Fibroblast of villous mesenchyme (primary cell): Measurements from ENCODE around the gene ETHE1. TPM values are rescaled to one million over a fixed set of nuclear protein-coding genes. Genes with fewer than 3 reads are reported as not detected.
"Not testable (repeated sequence)": the region's sequence is repeated elsewhere in the genome, so short reads cannot be mapped to it uniquely, and the experiment has no call there.

Experiments
- DNase-seq: peaks from one replicate; pipeline ENCODE4 v3.0.0-alpha.2; 2010; ENCODE audit warnings: low read depth
- H3K4me3 ChIP-seq: 2 replicates; pipeline ENCODE4 v1.5.1; 2011; ENCODE audit warnings: low read depth, mild to moderate bottlenecking, low read length
- CTCF ChIP-seq: IDR thresholded peaks from 2 replicates; pipeline ENCODE4 v1.5.1; 2012; ENCODE audit warnings: low read depth, mild to moderate bottlenecking, low read length; ENCODE audit not compliant: insufficient read depth
- total RNA-seq: library from RNA; depleted of rRNA; stranded (reverse); fragments of >200 nt; gene quantifications from 2 replicates; pipeline ENCODE4 v1.2.3, GENCODE V29; 2012

The ETHE1 gene
- total RNA-seq, 1 donor = 113 TPM

GRCh38 chr19:43552198-43552450 is 25.1 kb upstream of the ETHE1 start:
- DNase-seq = no peak
- no peak overlapping the region for H3K4me3 ChIP-seq
- TF ChIP-seq CTCF = no peak

- TF ChIP-seq CTCF = no peak
- no peak for DNase-seq
- no peak overlapping the region for H3K4me3 ChIP-seq
These were observed 24.6 kb upstream of the ETHE1 start for GRCh38 chr19:43551399-43552197.

DNA sequence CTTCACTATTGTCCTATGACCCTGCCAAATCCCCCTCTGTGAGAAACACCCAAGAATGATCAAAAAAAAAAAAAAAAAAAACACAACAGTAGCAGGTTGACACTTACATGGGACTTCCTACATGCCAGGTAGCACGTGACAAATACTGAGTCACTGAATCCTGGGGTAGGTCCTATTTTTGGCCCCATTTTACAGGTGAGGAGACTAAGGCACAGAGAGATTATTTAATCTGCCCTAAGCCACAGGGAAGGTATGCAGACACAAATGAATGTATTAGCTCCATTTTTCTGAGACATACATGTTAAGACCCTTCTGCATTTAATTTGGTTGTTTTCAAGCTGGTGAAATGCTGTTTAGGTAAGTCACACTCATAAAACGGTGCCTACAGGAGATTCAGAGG is 21.7 kb upstream of the ETHE1 start:
- no peak overlapping the region for H3K4me3 ChIP-seq
- DNase-seq = no peak
- no peak for TF ChIP-seq CTCF

DNA sequence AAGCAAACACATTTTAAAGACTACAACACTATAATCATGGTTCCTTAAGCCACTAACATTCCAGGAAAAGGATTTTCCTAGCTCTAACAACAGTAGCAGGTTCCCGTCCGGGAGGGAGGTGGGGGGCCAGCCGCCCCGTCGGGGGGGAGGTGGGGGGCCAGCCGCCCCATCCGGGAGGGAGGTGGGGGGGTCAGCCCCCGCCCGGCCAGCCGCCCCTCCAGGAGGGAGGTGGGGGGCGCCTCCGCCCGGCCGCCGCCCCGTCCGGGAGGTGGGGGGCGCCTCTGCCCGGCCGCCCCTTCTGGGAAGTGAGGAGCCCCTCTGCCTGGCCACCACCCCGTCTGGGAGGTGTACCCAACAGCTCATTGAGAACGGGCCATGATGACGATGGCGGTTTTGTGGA is 20.9 kb upstream of the ETHE1 start:
- H3K4me3 ChIP-seq, DNase-seq: not testable (repeated sequence)

DNA sequence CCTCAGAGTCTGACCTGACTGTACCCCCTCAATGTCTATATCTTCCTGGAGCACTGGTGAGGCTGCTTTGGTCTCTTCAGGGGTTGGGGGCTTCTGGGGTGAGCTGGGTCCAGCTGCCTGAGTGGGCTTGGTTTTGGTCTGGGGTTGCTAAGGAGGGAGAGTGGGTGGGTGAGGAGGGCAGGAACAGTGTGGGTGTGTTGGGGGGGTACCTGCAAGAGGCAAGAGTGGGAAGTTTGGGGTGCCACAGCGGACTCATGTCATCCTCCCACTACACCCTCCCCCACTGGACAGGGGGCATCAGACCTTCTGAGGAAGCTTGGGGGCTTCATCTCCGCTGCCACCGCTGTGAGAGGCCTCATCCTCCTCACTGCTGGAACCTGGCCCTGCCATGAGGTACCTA is 19.6 kb upstream of the ETHE1 start:
- H3K4me3 ChIP-seq = no peak overlapping the region
- DNase-seq = no peak
- no peak for TF ChIP-seq CTCF

GRCh38 chr19:43545981-43546380 is 19.0 kb upstream of the ETHE1 start:
- no peak for DNase-seq

GRCh38 chr19:43545276-43545675 is 18.3 kb upstream of the ETHE1 start:
- no peak for DNase-seq
- H3K4me3 ChIP-seq = no peak overlapping the region
- no peak for TF ChIP-seq CTCF

More at GRCh38 chr19:43545981-43546380, 19.0 kb upstream of the ETHE1 start:
- no peak overlapping the region for H3K4me3 ChIP-seq
- TF ChIP-seq CTCF = no peak
